K562 (cell line): ENCODE results near the gene HIVEP3. TPM values are rescaled to one million over a fixed set of nuclear protein-coding genes. Genes with fewer than 3 reads are reported as not detected.

Experiments used
- BDP1 ChIP-seq: IDR thresholded peaks from 3 replicates; pipeline ENCODE4 v1.6.1; 2011; ENCODE audit not compliant: insufficient read length, insufficient read depth
- CREM ChIP-seq: IDR thresholded peaks from 2 replicates; pipeline ENCODE4 v1.6.1; 2014; ENCODE audit warnings: antibody characterized with exemption, low read depth
- ESRRB ChIP-seq: fragments of 250-450 bp; sonication (Bioruptor Pico); IDR thresholded peaks from 2 replicates; pipeline ENCODE4 v1.5.0; 2020; ENCODE audit warnings: mild to moderate bottlenecking, moderate library complexity, borderline replicate concordance
- FOXA3 ChIP-seq, 2 experiments: fragments of 450-650 bp in 1 of 2; sonication (generic) in 1 of 2; formaldehyde crosslinking; IDR thresholded peaks in 1 of 2; conservative IDR thresholded peaks in 1 of 2; 2 replicates each; pipeline versions ENCODE4 v1.4.0 to v1.8.0; 2020 to 2022; ENCODE audit warnings: mild to moderate bottlenecking in 2 of 2, missing genetic modification reagents in 1 of 2
- HMGN3 ChIP-seq: IDR thresholded peaks from 2 replicates; pipeline ENCODE4 v1.6.1; 2011; ENCODE audit warnings: borderline replicate concordance, low read depth, mild to moderate bottlenecking, mixed read lengths, low read length; ENCODE audit not compliant: insufficient read length; ENCODE audit errors: extremely low read depth
- KDM2B ChIP-seq: fragments of 250-450 bp; sonication (Bioruptor Pico); IDR thresholded peaks from 2 replicates; pipeline ENCODE4 v1.8.0; 2021; ENCODE audit warnings: mild to moderate bottlenecking, moderate library complexity
- MAZ ChIP-seq, 2 experiments: fragments of 450-650 bp in 1 of 2; sonication (generic) in 1 of 2; formaldehyde crosslinking; IDR thresholded peaks in 1 of 2; conservative IDR thresholded peaks in 1 of 2; 2 replicates each; pipeline versions ENCODE4 v1.4.0 to v1.5.0; 2020; ENCODE audit warnings: mild to moderate bottlenecking in 1 of 2, missing genetic modification reagents in 1 of 2
- MIER1 ChIP-seq: fragments of 450-650 bp; IDR thresholded peaks from 2 replicates; pipeline ENCODE4 v1.6.1; 2016; ENCODE audit warnings: antibody characterized with exemption, mild to moderate bottlenecking, low read depth
- MYBL2 ChIP-seq, 2 experiments: fragments of 450-650 bp in 1 of 2; sonication (generic) in 1 of 2; formaldehyde crosslinking in 1 of 2; IDR thresholded peaks; 2 replicates each; pipeline versions ENCODE4 v1.6.1 to v1.8.1; 2017 to 2022; ENCODE audit warnings: borderline replicate concordance in 1 of 2, inconsistent platforms in 1 of 2, low read depth in 1 of 2, mild to moderate bottlenecking in 1 of 2, missing genetic modification reagents in 1 of 2, moderate library complexity in 1 of 2
- NELFE ChIP-seq: IDR thresholded peaks from 2 replicates; pipeline ENCODE4 v1.6.1; 2011; ENCODE audit warnings: mild to moderate bottlenecking; ENCODE audit not compliant: insufficient read depth, insufficient read length
- PHTF2 ChIP-seq: fragments of 250-450 bp; sonication (Bioruptor Pico); IDR thresholded peaks from 2 replicates; pipeline ENCODE4 v1.5.0; 2021; ENCODE audit warnings: mild to moderate bottlenecking
- PML ChIP-seq: IDR thresholded peaks from 2 replicates; pipeline ENCODE4 v1.6.1; 2012; ENCODE audit warnings: low read length, inconsistent platforms
- POLR2H ChIP-seq: IDR thresholded peaks from 2 replicates; pipeline ENCODE4 v1.6.1; 2016; ENCODE audit warnings: missing genetic modification characterization, low read depth, mild to moderate bottlenecking, control low read depth, missing compliant biosample characterization, moderate library complexity
- SIRT6 ChIP-seq: IDR thresholded peaks from one replicate; pipeline ENCODE4 v1.6.1; 2012; ENCODE audit warnings: low read depth, mild to moderate bottlenecking, control low read depth, inconsistent platforms, low read length, moderate library complexity
- TEAD4 ChIP-seq, 2 experiments: sonication (generic) in 1 of 2; formaldehyde crosslinking in 1 of 2; IDR thresholded peaks; 2 replicates each; pipeline versions ENCODE4 v1.6.1 to v1.8.0; 2012 to 2022; ENCODE audit warnings: borderline replicate concordance in 1 of 2, inconsistent platforms in 1 of 2, low read length in 1 of 2, mild to moderate bottlenecking in 1 of 2, missing genetic modification reagents in 1 of 2
- ZNF197 ChIP-seq: fragments of 200-800 bp; sonication (Bioruptor generic); IDR thresholded peaks from 2 replicates; pipeline ENCODE4 v1.6.1; 2016; ENCODE audit warnings: low read depth, missing genetic modification characterization, missing compliant biosample characterization
- ZNF324 ChIP-seq: fragments of 250-450 bp; sonication (Bioruptor Pico); IDR thresholded peaks from 2 replicates; pipeline ENCODE4 v1.4.0; 2020; ENCODE audit warnings: mild to moderate bottlenecking
- ZNF354B ChIP-seq: fragments of 250-450 bp; sonication (Bioruptor Pico); IDR thresholded peaks from 2 replicates; pipeline ENCODE4 v1.4.0; 2020
- polyA plus RNA-seq, 8 experiments: library from polyadenylated mRNA; depleted of rRNA in 4 of 8; stranded (reverse) in 5 of 8; unstranded in 3 of 8; fragments of >200 nt; fragmentation: Nextera tagmentation in 2 of 8; fragmentation: Illumina TruSeq in 1 of 8; extraction: Ambion mirVana in 2 of 8; extraction: Trizol in 1 of 8; gene quantifications; 2 replicates each; pipeline versions ENCODE4 v1.2.1 to v1.2.3, GENCODE V29; 2011 to 2014; ENCODE audit warnings: inconsistent platforms in 1 of 8, missing spikeins in 1 of 8
- total RNA-seq, 7 experiments: library from RNA; depleted of rRNA in 6 of 7; stranded (reverse); fragments of >200 nt in 6 of 7; fragmentation: Illumina TruSeq in 2 of 7; extraction: Trizol in 2 of 7; gene quantifications; 2 replicates each; pipeline versions ENCODE4 v1.2.1 to v1.2.3, GENCODE V29; 2011 to 2021; ENCODE audit warnings: low replicate concordance in 1 of 7
- TF ChIP-seq, protein P1 (sequence below): IDR thresholded peaks from 2 replicates; pipeline ENCODE4 v1.6.1; 2016; ENCODE audit warnings: missing genetic modification characterization, missing compliant biosample characterization
- TF ChIP-seq, protein P2 (sequence below): sonication (generic); formaldehyde crosslinking; IDR thresholded peaks from 2 replicates; pipeline ENCODE4 v1.8.1; 2023; ENCODE audit warnings: missing genetic modification reagents, mild to moderate bottlenecking, borderline replicate concordance
- TF ChIP-seq, protein P3 (sequence below): fragments of 450-650 bp; IDR thresholded peaks from 2 replicates; pipeline ENCODE4 v1.6.1; 2016

HIVEP3 gene
- total and polyA plus RNA-seq, 9 of the 15 experiments (the other 6 are each of a cell fraction or from before 2014, with no cell fraction given), result 0.09 to 0.58 (median 0.34) TPM; not detected in 1

DNA sequence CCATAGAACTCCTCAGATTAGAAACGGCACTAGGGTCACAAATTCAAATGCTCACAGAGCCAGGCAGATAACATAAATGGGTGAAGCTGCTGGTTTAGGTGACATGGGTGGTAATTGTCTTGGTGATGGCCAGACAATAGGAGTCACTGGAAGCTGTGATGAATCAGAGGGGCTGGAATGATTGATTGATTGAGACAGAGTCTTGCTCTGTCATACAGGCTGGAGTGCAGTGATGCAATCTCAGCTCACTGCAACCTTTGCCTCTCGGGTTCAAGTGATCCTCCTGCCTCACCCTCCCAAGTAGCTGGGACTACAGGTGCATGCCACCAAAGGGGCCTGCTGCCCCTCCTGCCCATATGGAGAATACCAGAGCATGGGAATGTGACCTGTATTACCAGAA is 63.0 kb downstream of the HIVEP3 start (continued):
- TF ChIP-seq FOXA3 (CRISPR knock-in tag; conservative IDR thresholded peaks at IDR 0.05 in 1 of 2, IDR thresholded peaks at IDR 0.05 in 1 of 2) (no peak), ZNF354B (CRISPR knock-in tag) (no peak), MAZ (CRISPR knock-in tag; conservative IDR thresholded peaks at IDR 0.05 in 1 of 2, IDR thresholded peaks at IDR 0.05 in 1 of 2) (no peak), PHTF2 (CRISPR knock-in tag) (no peak), ZNF324 (CRISPR knock-in tag) (no peak), HMGN3 (no peak), POLR2H (tag) (no peak), SIRT6 (no peak), KDM2B (CRISPR knock-in tag) (no peak), ESRRB (no peak), BDP1 (no peak), MYBL2 (IDR thresholded peaks at IDR 0.05; ENCODE audit: low read depth) (no peak), MYBL2 (CRISPR knock-in tag; IDR thresholded peaks at IDR 0.05; ENCODE audit: borderline replicate concordance) (no peak), PML (no peak), TEAD4 (IDR thresholded peaks at IDR 0.05; ENCODE audit: low read length) (no peak), TEAD4 (CRISPR knock-in tag; IDR thresholded peaks at IDR 0.05; ENCODE audit: borderline replicate concordance) (no peak), NELFE (no peak), MIER1 (no peak), ZNF197 (CRISPR knock-in tag) (no peak), CREM (no peak)
- TF ChIP-seq, protein P1, sequence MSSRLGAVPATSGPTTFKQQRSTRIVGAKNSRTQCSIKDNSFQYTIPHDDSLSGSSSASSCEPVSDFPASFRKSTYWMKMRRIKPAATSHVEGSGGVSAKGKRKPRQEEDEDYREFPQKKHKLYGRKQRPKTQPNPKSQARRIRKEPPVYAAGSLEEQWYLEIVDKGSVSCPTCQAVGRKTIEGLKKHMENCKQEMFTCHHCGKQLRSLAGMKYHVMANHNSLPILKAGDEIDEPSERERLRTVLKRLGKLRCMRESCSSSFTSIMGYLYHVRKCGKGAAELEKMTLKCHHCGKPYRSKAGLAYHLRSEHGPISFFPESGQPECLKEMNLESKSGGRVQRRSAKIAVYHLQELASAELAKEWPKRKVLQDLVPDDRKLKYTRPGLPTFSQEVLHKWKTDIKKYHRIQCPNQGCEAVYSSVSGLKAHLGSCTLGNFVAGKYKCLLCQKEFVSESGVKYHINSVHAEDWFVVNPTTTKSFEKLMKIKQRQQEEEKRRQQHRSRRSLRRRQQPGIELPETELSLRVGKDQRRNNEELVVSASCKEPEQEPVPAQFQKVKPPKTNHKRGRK, result no peak
- TF ChIP-seq, protein P2, sequence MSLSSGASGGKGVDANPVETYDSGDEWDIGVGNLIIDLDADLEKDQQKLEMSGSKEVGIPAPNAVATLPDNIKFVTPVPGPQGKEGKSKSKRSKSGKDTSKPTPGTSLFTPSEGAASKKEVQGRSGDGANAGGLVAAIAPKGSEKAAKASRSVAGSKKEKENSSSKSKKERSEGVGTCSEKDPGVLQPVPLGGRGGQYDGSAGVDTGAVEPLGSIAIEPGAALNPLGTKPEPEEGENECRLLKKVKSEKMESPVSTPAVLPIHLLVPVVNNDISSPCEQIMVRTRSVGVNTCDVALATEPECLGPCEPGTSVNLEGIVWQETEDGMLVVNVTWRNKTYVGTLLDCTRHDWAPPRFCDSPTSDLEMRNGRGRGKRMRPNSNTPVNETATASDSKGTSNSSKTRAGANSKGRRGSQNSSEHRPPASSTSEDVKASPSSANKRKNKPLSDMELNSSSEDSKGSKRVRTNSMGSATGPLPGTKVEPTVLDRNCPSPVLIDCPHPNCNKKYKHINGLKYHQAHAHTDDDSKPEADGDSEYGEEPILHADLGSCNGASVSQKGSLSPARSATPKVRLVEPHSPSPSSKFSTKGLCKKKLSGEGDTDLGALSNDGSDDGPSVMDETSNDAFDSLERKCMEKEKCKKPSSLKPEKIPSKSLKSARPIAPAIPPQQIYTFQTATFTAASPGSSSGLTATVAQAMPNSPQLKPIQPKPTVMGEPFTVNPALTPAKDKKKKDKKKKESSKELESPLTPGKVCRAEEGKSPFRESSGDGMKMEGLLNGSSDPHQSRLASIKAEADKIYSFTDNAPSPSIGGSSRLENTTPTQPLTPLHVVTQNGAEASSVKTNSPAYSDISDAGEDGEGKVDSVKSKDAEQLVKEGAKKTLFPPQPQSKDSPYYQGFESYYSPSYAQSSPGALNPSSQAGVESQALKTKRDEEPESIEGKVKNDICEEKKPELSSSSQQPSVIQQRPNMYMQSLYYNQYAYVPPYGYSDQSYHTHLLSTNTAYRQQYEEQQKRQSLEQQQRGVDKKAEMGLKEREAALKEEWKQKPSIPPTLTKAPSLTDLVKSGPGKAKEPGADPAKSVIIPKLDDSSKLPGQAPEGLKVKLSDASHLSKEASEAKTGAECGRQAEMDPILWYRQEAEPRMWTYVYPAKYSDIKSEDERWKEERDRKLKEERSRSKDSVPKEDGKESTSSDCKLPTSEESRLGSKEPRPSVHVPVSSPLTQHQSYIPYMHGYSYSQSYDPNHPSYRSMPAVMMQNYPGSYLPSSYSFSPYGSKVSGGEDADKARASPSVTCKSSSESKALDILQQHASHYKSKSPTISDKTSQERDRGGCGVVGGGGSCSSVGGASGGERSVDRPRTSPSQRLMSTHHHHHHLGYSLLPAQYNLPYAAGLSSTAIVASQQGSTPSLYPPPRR (CRISPR knock-in tag), result no peak
- TF ChIP-seq, protein P3, sequence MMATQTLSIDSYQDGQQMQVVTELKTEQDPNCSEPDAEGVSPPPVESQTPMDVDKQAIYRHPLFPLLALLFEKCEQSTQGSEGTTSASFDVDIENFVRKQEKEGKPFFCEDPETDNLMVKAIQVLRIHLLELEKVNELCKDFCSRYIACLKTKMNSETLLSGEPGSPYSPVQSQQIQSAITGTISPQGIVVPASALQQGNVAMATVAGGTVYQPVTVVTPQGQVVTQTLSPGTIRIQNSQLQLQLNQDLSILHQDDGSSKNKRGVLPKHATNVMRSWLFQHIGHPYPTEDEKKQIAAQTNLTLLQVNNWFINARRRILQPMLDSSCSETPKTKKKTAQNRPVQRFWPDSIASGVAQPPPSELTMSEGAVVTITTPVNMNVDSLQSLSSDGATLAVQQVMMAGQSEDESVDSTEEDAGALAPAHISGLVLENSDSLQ, result peak; percentile 14; the same call in 1 of the 2 replicates
